Heart right ventricle (tissue), 16 donors: ENCODE measurements around the gene TMEM273. TPM values are rescaled to one million over a fixed set of nuclear protein-coding genes. Genes with fewer than 3 reads are reported as not detected.

ENCODE experiments used
- ATAC-seq, 8 donors: fragments of 200-7000 bp; cut with Tn5 transposase; one replicate each; pipeline ENCODE4 v1.9.1; 2020; ENCODE audit warnings: mild to moderate bottlenecking in 8 of 8, moderate library complexity in 8 of 8, moderate number of reproducible peaks in 1 of 8
- DNase-seq, 2 donors: peaks; one replicate each; pipeline ENCODE4 v3.0.0-alpha.2; 2020
- H3K27ac ChIP-seq, 10 donors: fragments of 200-600 bp; sonication (generic) in 2 of 10; one replicate each; pipeline versions ENCODE4 v1.5.0 to v1.8.0; 2020 to 2022; ENCODE audit warnings: mild to moderate bottlenecking in 3 of 10
- H3K27me3 ChIP-seq, 7 donors: fragments of 200-600 bp; one replicate each; pipeline ENCODE4 v1.8.0; 2021 to 2022; ENCODE audit warnings: mild to moderate bottlenecking in 2 of 7
- H3K36me3 ChIP-seq, 9 donors: fragments of 200-600 bp; sonication (generic) in 1 of 9; one replicate each; pipeline versions ENCODE4 v1.5.0 to v1.8.0; 2020 to 2022; ENCODE audit warnings: mild to moderate bottlenecking in 2 of 9
- H3K4me1 ChIP-seq, 9 donors: fragments of 200-600 bp; sonication (generic) in 1 of 9; one replicate each; pipeline versions ENCODE4 v1.5.0 to v1.8.0; 2020 to 2022; ENCODE audit warnings: mild to moderate bottlenecking in 4 of 9
- H3K4me3 ChIP-seq, 10 donors: fragments of 200-600 bp; sonication (generic) in 2 of 10; one replicate each; pipeline versions ENCODE4 v1.5.0 to v1.8.0; 2020 to 2022; ENCODE audit warnings: mild to moderate bottlenecking in 7 of 10, moderate library complexity in 2 of 10
- H3K9me3 ChIP-seq, 11 donors: fragments of 200-600 bp in 10 of 11; sonication (generic) in 2 of 11; one replicate each; pipeline versions ENCODE4 v1.5.0 to v1.8.0; 2013 to 2022; ENCODE audit warnings: mild to moderate bottlenecking in 2 of 11, control low read depth in 1 of 11, moderate library complexity in 1 of 11
- WGBS, 2 donors: extraction: QIAGEN DNeasy Blood & Tissue Kit; methylation state at CpG; one replicate each; pipeline ENCODE4 v1.1.7; 2013; ENCODE audit warnings: inconsistent platforms in 1 of 2; 5-methylcytosine and 5-hydroxymethylcytosine counted together
- intact Hi-C, 10 donors: fragments of 100-400 bp; cut with DNase I; formaldehyde crosslinking; loops; one replicate each; pipeline versions ENCODE4 v1.11.1 to v1.14.2; 2022
- polyA plus RNA-seq, 2 donors: library from polyadenylated mRNA; stranded (reverse); fragments of 200-250 nt; gene quantifications; one replicate each; pipeline ENCODE4 v1.2.3, GENCODE V29; 2013
- total RNA-seq, 10 donors: library from RNA; stranded (reverse); fragmentation: NEBNext Ultra II Directional in 3 of 10; extraction: Animal tissue kit (Norgen Biotek cat#: 25700) in 3 of 10; gene quantifications; one replicate each; pipeline versions ENCODE4 v1.2.1 to v1.2.4, GENCODE V29; 2021 to 2023
- TF ChIP-seq, protein P1 (sequence below), 9 donors: fragments of 200-600 bp; sonication (generic) in 2 of 9; IDR thresholded peaks; one replicate each; pipeline versions ENCODE4 v1.5.0 to v1.8.0; 2021 to 2022; ENCODE audit warnings: antibody characterized with exemption in 9 of 9, mild to moderate bottlenecking in 5 of 9, moderate library complexity in 1 of 9
- donor health status: Arrhythmogenic right ventricular cardiomyopathy.
- donor health status: ischemic (EF 13 %, LVEDD 7.1; RV severe dilation, severe dysfunction).
- donor health status: healthy with polysubstance abuse.
- donor health status: DM: no; HTN: yes; CAD: no.
- donor health status: DM: no; HTN: no; CAD: no.
- donor health status: ischemic (EF 25% LVEDD 6.9; RV normal size, moderate dysfunction).
- donor health status: ischemic (EF 25% LVEDD 5.7; RV mildly dilated, moderate dysfunction).
- donor health status: healthy.
- donor health status: DM: yes; HTN: yes; CAD: no.
- donor health status: Ischemic cardiomyopathy.
- donor health status: ischemic (EF 35%, LVEDD 5.7; RV mildly dilated, moderate dysfunction).
- donor health status: nonischemic (EF 11% LVEDD 7.7; RV severe dilation, severe dysfunction).
- donor health status: DM: yes; HTN: yes; CAD: no.
- donor health status: PGD.
- donor health status: ischemic (EF 29% LVEDD 5.4; RV normal size, mild dysfunction).
- donor health status: nonischemic (EF 23%, LVEDD 6.1; RV moderate dilation, normal function).

The TMEM273 gene
- total and polyA plus RNA-seq, 12 donors = 10.9 to 28.5 (median 19.0) TPM

DNA sequence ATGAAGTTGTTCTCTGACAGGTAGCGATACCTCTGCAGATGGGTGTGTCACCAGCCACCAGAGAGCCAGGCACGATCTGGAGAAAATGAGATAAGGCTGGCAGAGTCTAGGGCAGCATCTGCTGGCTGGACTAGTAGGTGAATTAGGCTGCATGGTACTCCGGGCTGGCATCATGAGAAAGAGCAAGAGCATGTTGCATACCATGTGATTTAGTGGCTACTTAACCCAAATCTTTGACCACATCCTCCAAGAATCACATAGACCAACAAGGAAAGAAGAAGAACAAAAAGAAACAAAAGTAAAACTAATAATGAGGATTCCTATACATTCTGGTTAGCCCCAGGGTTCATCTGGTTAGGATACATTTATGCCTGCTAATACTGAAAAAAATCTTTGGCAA, 31.0 kb downstream of the TMEM273 start:
- intact Hi-C loops = no loop called here
- ATAC-seq (no peak), DNase-seq (no peak)
- Histone ChIP-seq H3K4me1 (peaks cover 0 to 10% (median 6%) of the 10 kb centered on the region in 9 donors), H3K36me3 (peaks cover 0 to 57% (median 0%) of the 10 kb centered on the region in 9 donors), H3K27me3 (no peaks in the 10 kb centered on the region), H3K27ac (no peak overlapping the region), H3K4me3 (no peak overlapping the region), H3K9me3 (no peaks in the 10 kb centered on the region)
- TF ChIP-seq, protein P1, sequence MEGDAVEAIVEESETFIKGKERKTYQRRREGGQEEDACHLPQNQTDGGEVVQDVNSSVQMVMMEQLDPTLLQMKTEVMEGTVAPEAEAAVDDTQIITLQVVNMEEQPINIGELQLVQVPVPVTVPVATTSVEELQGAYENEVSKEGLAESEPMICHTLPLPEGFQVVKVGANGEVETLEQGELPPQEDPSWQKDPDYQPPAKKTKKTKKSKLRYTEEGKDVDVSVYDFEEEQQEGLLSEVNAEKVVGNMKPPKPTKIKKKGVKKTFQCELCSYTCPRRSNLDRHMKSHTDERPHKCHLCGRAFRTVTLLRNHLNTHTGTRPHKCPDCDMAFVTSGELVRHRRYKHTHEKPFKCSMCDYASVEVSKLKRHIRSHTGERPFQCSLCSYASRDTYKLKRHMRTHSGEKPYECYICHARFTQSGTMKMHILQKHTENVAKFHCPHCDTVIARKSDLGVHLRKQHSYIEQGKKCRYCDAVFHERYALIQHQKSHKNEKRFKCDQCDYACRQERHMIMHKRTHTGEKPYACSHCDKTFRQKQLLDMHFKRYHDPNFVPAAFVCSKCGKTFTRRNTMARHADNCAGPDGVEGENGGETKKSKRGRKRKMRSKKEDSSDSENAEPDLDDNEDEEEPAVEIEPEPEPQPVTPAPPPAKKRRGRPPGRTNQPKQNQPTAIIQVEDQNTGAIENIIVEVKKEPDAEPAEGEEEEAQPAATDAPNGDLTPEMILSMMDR (IDR thresholded peaks at IDR 0.05) = no peak
- 92 to 94% methylated on average over 3 of the region's 3 CpGs for WGBS, 2 donors

DNA sequence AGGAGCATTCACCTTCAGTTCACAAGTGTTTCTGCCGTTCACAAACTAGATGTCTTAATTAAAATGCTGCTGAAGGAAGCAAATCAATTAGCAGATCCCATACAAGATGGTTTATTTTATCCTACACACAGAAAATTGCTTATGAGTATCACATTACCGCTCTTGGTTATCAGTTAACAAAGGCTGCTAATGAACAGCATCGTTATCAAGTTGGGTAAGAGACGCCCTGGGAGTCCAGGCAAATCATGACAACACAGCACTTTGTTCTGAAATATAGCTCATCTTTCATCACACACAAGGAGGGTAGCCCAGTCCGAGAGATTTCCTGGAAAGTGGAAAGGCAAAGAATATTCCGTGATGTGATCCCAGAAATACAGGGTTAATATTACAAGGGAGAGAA, 33.5 kb downstream of the TMEM273 start:
- no peaks in the 10 kb centered on the region for H3K9me3 ChIP-seq
- no peaks in the 10 kb centered on the region for H3K27me3 ChIP-seq
- intact Hi-C loops = no loop called here
- TF ChIP-seq, protein P1 (IDR thresholded peaks at IDR 0.05) = no peak
- peaks cover 0 to 5% (median 0%) of the 10 kb centered on the region in 9 donors for H3K4me1 ChIP-seq
- WGBS, 2 donors = 92 to 94% methylated on average over 6 of the region's 6 CpGs
- ATAC-seq = no peak
- no peak overlapping the region for H3K4me3 ChIP-seq
- DNase-seq = no peak
- H3K36me3 ChIP-seq = peaks cover 0 to 32% (median 0%) of the 10 kb centered on the region in 9 donors
- H3K27ac ChIP-seq = no peak overlapping the region

DNA sequence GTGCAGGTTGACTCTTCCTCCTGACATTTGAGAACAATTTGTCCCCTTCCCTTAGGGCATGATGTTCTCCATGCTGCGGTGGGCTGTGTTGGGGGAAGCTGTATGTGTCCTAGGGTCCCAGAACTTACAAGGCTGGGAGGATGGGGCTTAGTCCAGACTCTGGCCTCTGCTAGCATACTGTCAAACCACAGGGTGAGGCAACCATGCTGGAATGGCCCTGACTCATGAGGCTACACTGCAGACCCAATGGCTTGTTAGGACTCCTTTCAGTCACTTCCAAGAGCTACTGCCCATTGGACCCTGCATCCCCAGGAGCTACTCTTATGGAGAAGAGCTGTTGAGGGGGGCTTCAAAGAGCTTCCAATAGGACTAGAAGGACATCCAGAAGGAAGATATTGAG, 34.2 kb downstream of the TMEM273 start:
- intact Hi-C loops = no loop called here
- DNase-seq (no peak), ATAC-seq (no peak)
- Histone ChIP-seq H3K27ac (no peak overlapping the region), H3K4me3 (no peak overlapping the region), H3K4me1 (peaks cover 0 to 8% (median 0%) of the 10 kb centered on the region in 9 donors), H3K27me3 (no peaks in the 10 kb centered on the region), H3K9me3 (no peaks in the 10 kb centered on the region), H3K36me3 (peaks cover 0 to 29% (median 0%) of the 10 kb centered on the region in 9 donors)
- TF ChIP-seq, protein P1 (IDR thresholded peaks at IDR 0.05) = no peak
- WGBS, 2 donors = 95% methylated on average over 1 of the region's 1 CpG

DNA sequence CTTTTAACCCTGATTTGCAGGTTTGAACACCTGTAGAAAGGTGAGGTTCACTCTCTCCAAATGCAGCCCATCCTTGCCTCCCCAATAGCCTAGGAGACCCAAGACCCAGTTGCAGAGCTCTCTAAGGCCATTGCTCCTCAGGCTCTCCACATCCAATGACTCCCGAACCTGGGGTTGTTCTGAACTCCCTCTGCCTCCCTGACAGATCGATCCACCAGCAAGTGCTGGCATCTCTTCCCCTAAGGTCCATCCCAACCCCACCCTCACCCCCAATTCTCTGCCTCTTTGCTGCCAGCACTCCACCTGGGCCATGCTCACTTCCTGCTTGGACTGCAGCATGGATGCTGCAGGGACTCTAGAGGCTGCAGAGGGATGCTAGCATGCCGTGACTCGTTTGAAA, 35.1 kb downstream of the TMEM273 start:
- TF ChIP-seq, protein P1 (IDR thresholded peaks at IDR 0.05) = no peak
- H3K9me3 ChIP-seq = peaks cover 0 to 3% (median 0%) of the 10 kb centered on the region in 11 donors
- no peaks in the 10 kb centered on the region for H3K27me3 ChIP-seq
- H3K4me3 ChIP-seq = no peak overlapping the region
- no peak for DNase-seq
- peaks cover 0 to 29% (median 0%) of the 10 kb centered on the region in 9 donors for H3K36me3 ChIP-seq
- ATAC-seq = no peak
- intact Hi-C loops = no loop called here
- H3K4me1 ChIP-seq = peaks cover 0 to 8% (median 0%) of the 10 kb centered on the region in 9 donors
- 54 to 73% methylated on average over 4 of the region's 4 CpGs for WGBS, 2 donors
- H3K27ac ChIP-seq = no peak overlapping the region
